Colonic mucosa (tissue), 4 donors: ENCODE data around the gene CDK5R2. TPM values are rescaled to one million over a fixed set of nuclear protein-coding genes. Genes with fewer than 3 reads are reported as not detected.

Experiments
- DNase-seq: peaks from one replicate; pipeline ENCODE4 v3.0.0-alpha.2; 2020
- H3K27ac ChIP-seq: fragments of 200-600 bp; one replicate; pipeline ENCODE4 v1.8.0; 2021
- H3K27me3 ChIP-seq: fragments of 200-600 bp; one replicate; pipeline ENCODE4 v1.8.0; 2021
- H3K36me3 ChIP-seq: fragments of 200-600 bp; one replicate; pipeline ENCODE4 v1.8.0; 2021
- H3K4me1 ChIP-seq: fragments of 200-600 bp; one replicate; pipeline ENCODE4 v1.8.0; 2021; ENCODE audit warnings: mild to moderate bottlenecking
- H3K4me3 ChIP-seq: fragments of 200-600 bp; one replicate; pipeline ENCODE4 v1.8.0; 2021
- H3K9ac ChIP-seq, 2 donors: one replicate each; pipeline ENCODE4 v1.7.0; 2013; ENCODE audit warnings: control low read depth in 2 of 2, low read depth in 2 of 2, low read length in 2 of 2
- H3K9me3 ChIP-seq: fragments of 200-600 bp; one replicate; pipeline ENCODE4 v1.8.0; 2021
- intact Hi-C: fragments of 100-400 bp; cut with DNase I; formaldehyde crosslinking; loops from one replicate; pipeline ENCODE4 v1.14.1; 2022
- total RNA-seq, 2 donors: library from RNA; stranded (reverse); fragmentation: NEBNext Ultra II Directional in 1 of 2; extraction: Animal tissue kit (Norgen Biotek cat#: 25700) in 1 of 2; gene quantifications; one replicate each; pipeline ENCODE4 v1.2.1, GENCODE V29; 2021
- TF ChIP-seq, protein P1 (sequence below): fragments of 200-600 bp; IDR thresholded peaks from one replicate; pipeline ENCODE4 v1.8.0; 2022; ENCODE audit warnings: antibody characterized with exemption, mild to moderate bottlenecking
- donor health status: healthy.
- donor health status: DM: no; HTN: no; CAD: no.
- donor health status: DM: no; HTN: no; CAD: no.

Gene CDK5R2
- total RNA-seq, 2 donors from 2014 or later = 0.30 to 0.56 TPM

DNA sequence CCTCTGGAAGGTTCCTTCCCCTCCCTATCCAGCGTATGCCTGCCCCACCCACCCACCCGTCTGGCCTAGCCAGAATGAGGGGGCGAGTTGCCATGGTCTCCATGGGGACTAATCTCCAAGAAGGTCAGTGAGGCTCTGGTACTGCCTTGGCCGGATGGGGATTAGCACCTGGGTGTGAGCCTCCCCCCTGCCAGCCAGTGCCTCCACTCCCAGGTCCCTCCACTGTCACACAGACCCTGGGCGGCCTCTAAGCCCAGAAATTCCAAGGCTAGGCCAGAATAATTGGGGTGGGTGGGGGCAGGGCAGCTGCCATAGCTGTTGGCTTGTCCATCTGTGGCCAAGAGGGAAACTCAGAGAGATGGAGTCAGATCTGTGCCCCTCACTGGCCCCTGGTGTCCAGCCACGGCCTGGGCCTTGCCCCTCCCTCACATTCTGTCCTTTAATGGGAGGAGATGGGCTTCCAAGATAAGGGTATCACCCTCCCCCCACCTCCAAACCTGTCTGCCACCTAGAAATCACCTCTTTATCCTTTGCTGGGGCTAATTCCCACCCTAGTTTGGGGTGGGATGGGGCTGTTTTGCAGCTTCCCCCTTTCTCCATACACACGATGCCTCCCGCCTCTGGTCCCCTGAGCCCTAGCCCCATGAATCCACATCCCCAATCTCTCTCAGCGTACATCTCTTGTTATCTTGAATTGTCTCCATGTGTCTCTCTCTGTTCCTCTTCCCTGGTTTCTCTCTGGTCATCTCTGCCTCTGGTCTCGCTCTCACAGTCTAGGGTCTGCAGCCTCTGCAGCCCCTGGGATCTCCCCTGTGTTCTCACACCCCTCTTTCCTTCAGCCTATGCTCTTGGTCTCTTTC, 39.8 kb downstream of the CDK5R2 start:
- Histone ChIP-seq H3K36me3 (no peaks in the 10 kb centered on the region), H3K27ac (peak overlapping the region; percentile 47), H3K4me3 (no peak overlapping the region), H3K9me3 (no peaks in the 10 kb centered on the region), H3K4me1 (peaks cover 3% of the 10 kb centered on the region), H3K27me3 (peaks cover 37% of the 10 kb centered on the region), H3K9ac (peak overlapping the region in 1 of 2 donors; percentile 42)
- TF ChIP-seq, protein P1, sequence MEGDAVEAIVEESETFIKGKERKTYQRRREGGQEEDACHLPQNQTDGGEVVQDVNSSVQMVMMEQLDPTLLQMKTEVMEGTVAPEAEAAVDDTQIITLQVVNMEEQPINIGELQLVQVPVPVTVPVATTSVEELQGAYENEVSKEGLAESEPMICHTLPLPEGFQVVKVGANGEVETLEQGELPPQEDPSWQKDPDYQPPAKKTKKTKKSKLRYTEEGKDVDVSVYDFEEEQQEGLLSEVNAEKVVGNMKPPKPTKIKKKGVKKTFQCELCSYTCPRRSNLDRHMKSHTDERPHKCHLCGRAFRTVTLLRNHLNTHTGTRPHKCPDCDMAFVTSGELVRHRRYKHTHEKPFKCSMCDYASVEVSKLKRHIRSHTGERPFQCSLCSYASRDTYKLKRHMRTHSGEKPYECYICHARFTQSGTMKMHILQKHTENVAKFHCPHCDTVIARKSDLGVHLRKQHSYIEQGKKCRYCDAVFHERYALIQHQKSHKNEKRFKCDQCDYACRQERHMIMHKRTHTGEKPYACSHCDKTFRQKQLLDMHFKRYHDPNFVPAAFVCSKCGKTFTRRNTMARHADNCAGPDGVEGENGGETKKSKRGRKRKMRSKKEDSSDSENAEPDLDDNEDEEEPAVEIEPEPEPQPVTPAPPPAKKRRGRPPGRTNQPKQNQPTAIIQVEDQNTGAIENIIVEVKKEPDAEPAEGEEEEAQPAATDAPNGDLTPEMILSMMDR = no peak
- no peak for DNase-seq
- intact Hi-C loops = no loop called here

DNA sequence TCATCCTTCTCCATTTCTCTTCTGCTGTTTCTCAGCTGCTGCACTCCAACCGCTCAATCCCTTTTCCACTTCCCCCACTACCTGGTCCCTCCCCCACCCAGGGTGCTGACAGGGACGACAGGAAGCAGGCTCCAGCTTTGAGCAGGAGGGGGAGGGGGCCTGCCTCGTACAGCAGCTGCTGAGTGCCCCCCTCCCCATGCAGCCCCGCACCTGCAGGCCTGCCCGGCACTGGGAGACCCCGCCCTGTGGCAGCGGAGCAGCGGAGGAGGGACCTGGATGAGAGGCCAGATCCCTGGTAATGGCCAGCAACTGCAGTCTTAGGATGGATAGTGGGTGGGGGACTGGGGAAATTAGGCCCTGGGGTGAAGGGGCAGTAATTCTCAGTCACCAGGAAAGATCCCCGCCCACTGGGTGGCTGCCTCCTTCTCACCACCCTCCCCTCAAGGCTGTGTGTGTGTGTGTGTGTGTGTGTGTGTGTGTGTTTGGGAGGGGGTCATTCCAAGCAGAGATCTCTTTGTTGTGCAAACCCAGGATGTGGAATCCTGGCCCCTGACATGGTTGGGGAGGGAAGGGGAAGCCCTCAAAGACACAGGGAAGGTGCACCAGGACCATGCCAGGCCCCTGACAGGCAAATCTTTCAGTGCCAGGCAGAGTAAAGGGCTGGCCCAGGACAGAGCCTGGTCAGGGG, 40.6 kb downstream of the CDK5R2 start:
- TF ChIP-seq, protein P1 = no peak
- H3K36me3 ChIP-seq = no peaks in the 10 kb centered on the region
- H3K4me3 ChIP-seq = peak overlapping the region; percentile 48
- peak overlapping the region; percentile 79 for H3K27ac ChIP-seq
- peak; percentile 41 for DNase-seq
- peak overlapping the region in 1 of 2 donors; percentile 52 for H3K9ac ChIP-seq
- peaks cover 31% of the 10 kb centered on the region for H3K27me3 ChIP-seq
- intact Hi-C loops = no loop called here
- H3K4me1 ChIP-seq = peaks cover 3% of the 10 kb centered on the region
- no peaks in the 10 kb centered on the region for H3K9me3 ChIP-seq

DNA sequence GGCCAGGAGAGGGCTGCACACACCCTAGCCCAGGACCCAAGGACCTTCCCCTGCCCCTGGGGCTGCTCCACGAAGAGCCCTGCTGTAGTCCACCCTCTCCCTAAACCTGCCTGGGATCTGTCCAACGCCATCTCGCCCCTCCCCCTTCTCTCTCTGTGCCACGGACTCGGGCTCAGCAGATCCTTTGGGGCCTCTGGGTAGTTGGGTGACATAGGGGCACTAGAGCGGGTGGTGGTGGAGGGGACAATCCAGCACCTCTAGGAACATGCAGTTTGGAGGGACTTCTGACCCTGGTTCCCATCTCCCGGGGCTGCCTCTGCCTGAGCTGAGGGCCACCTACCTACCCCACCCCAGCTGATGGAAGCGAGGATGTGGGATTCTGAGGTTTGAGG, 41.1 kb downstream of the CDK5R2 start:
- TF ChIP-seq, protein P1 = no peak
- no peaks in the 10 kb centered on the region for H3K9me3 ChIP-seq
- peaks cover 27% of the 10 kb centered on the region for H3K27me3 ChIP-seq
- H3K9ac ChIP-seq = peak overlapping the region; percentile 52 to 66
- intact Hi-C loops = no loop called here
- H3K4me3 ChIP-seq = peak overlapping the region; percentile 48
- peak overlapping the region; percentile 79 for H3K27ac ChIP-seq
- H3K36me3 ChIP-seq = no peaks in the 10 kb centered on the region
- peaks cover 3% of the 10 kb centered on the region for H3K4me1 ChIP-seq
- DNase-seq = peak; percentile 50

DNA sequence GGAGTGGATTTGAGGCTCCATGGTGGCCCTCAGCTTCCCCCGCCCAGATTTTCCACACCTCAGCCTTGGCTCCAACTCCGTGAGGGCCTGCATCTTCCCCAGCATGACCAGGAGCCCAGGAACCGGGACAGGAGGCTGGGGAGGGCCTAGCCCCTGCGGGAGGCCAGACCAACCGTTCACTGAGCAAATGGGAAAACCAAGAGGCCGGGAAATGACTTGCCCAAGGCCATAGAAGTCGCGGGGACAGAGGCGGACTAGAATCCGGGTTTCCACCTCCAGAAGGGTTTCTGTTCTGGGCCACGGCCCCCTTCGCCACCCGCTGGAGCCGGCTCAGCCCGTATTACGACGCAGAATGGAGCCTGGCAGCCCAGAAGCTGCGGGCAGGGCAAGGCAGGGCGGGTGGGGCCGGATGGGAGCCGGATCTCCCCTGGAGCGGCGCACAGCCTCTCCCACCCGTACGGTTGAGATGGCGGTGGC, 41.7 kb downstream of the CDK5R2 start:
- Histone ChIP-seq H3K4me3 (peak overlapping the region; percentile 48), H3K9ac (peak overlapping the region; percentile 52 to 66), H3K4me1 (no peaks in the 10 kb centered on the region), H3K27me3 (peaks cover 23% of the 10 kb centered on the region), H3K27ac (peak overlapping the region; percentile 79), H3K36me3 (no peaks in the 10 kb centered on the region), H3K9me3 (no peaks in the 10 kb centered on the region)
- TF ChIP-seq, protein P1 = no peak
- intact Hi-C loops = no loop called here
- peak; percentile 30 for DNase-seq

DNA sequence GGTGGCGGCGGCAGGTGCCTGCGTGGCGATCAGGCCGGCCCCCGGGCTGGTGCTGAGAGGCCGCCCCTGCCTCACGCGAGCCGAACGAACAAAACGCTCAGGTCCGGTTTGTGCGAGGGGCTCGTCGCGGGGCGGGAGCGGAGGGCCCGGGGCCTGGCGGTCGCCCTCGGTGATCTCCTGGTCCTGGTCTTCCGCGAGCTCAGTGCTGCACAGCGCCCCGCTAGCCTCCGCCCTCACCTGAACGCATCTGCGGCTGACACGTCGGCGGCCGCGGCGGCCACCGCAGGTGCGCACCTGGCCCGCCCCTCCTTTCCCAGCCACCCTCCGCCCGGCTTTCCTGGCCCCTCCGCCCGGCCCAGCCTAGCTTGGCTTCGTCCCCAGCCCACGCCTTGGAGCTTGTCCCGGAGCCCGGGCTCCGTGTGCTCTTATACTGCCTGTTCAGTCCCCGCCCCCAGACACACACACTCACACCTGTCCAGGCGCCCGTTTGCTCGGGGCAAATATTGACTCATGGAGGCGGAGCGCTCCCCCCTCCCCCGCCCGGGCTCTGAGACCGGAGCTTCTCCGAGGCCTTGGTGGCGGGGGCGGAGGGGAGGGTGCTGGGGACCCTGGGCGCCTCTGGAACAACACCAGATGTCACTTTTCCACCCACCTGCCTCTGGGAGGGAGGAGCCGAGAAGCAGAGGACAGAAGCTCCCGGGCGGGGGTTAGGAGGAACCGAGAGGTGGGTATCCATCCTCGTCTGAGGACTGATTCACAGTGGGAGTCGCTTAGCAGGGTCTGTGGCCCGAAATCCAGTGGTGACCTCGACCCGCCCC, 42.3 kb downstream of the CDK5R2 start:
- Histone ChIP-seq H3K4me1 (no peaks in the 10 kb centered on the region), H3K4me3 (peak overlapping the region; percentile 48), H3K9me3 (no peaks in the 10 kb centered on the region), H3K27me3 (peaks cover 20% of the 10 kb centered on the region), H3K9ac (peak overlapping the region; percentile 66 to 68), H3K27ac (peak overlapping the region; percentile 79), H3K36me3 (no peaks in the 10 kb centered on the region)
- TF ChIP-seq, protein P1 = no peak
- intact Hi-C loops = no loop called here
- DNase-seq = peak; percentile 96
